Sigmoid colon (tissue), 4 donors: ENCODE results near the gene CCDC194.

Source experiments
- CTCF ChIP-seq, 4 experiments: fragments of 450-650 bp in 3 of 4; fragments of 200-600 bp in 1 of 4; IDR thresholded peaks; one replicate each; pipeline ENCODE4 v1.5.1; 2016 to 2019; ENCODE audit warnings: antibody characterized with exemption in 4 of 4, mild to moderate bottlenecking in 3 of 4, moderate library complexity in 2 of 4
- EP300 ChIP-seq, 4 donors: sonication (generic); formaldehyde crosslinking; IDR thresholded peaks; one replicate each; pipeline ENCODE4 v1.6.1; 2017; ENCODE audit warnings: antibody characterized with exemption in 4 of 4
- POLR2A ChIP-seq, 2 donors: fragments of 450-650 bp; IDR thresholded peaks; one replicate each; pipeline ENCODE4 v1.6.1; 2016; ENCODE audit warnings: antibody characterized with exemption in 2 of 2, mild to moderate bottlenecking in 2 of 2, moderate library complexity in 2 of 2

GRCh38 chr19:17370026-17370587, 23.9 kb downstream of the CCDC194 start:
- TF ChIP-seq CTCF (IDR thresholded peaks at IDR 0.05) (no peak), EP300 (IDR thresholded peaks at IDR 0.05) (no peak), POLR2A (IDR thresholded peaks at IDR 0.05) (no peak)
